A549 (cell line): ENCODE data around the gene ADCY7.

Source experiments
- CEBPB ChIP-seq, 2 experiments: fragments of >200 bp in 1 of 2; sonication (Bioruptor Twin) in 1 of 2; formaldehyde crosslinking in 1 of 2; IDR thresholded peaks; 2 replicates each; pipeline ENCODE4 v1.6.1; 2012 to 2016
- CTCF ChIP-seq: fragments of >200 bp; sonication (Bioruptor Twin); formaldehyde crosslinking; IDR thresholded peaks from 3 replicates; pipeline ENCODE4 v1.5.1; 2016
- EHMT2 ChIP-seq: fragments of 200-600 bp; sonication (generic); IDR thresholded peaks from 2 replicates; pipeline ENCODE4 v1.6.1; 2016; ENCODE audit warnings: antibody characterized with exemption, low read depth, mild to moderate bottlenecking, moderate library complexity
- MAX ChIP-seq: IDR thresholded peaks from 2 replicates; pipeline ENCODE4 v1.6.1; 2012
- POLR2A ChIP-seq: IDR thresholded peaks from 2 replicates; pipeline ENCODE4 v1.6.1; 2012; ENCODE audit warnings: mild to moderate bottlenecking, low read length
- RFX5 ChIP-seq: fragments of 450-650 bp; IDR thresholded peaks from 2 replicates; pipeline ENCODE4 v1.7.1; 2014; ENCODE audit warnings: antibody characterized with exemption, mild to moderate bottlenecking, moderate library complexity
- SMC3 ChIP-seq: fragments of >200 bp; sonication (Bioruptor Twin); formaldehyde crosslinking; IDR thresholded peaks from 3 replicates; pipeline ENCODE4 v1.6.1; 2018; ENCODE audit warnings: inconsistent platforms

- TF ChIP-seq CTCF (no peak), SMC3 (no peak), POLR2A (no peak), MAX (no peak), CEBPB (IDR thresholded peaks at IDR 0.05) (no peak), RFX5 (no peak), EHMT2 (no peak)
Measured at GRCh38 chr16:50261160-50261706, 5.1 kb upstream of the ADCY7 start.
